D721Med (cell line): ENCODE results near the gene WDR70.

Experiments used
- DNase-seq: peaks from one replicate; pipeline ENCODE4 v3.0.0; 2011; ENCODE audit warnings: low spot score; ENCODE audit not compliant: insufficient read length
- FAIRE-seq: peaks from 2 replicates; lab custom pipeline; 2011; peaks lifted over from hg19 to GRCh38; lab: Jason Lieb, UNC
- TF ChIP-seq, protein P1 (sequence below): IDR thresholded peaks from 2 replicates; pipeline ENCODE4 v1.5.1; 2012; ENCODE audit warnings: mild to moderate bottlenecking, control low read depth; ENCODE audit not compliant: insufficient read depth; ENCODE audit errors: missing control alignments

WDR70 gene

DNA sequence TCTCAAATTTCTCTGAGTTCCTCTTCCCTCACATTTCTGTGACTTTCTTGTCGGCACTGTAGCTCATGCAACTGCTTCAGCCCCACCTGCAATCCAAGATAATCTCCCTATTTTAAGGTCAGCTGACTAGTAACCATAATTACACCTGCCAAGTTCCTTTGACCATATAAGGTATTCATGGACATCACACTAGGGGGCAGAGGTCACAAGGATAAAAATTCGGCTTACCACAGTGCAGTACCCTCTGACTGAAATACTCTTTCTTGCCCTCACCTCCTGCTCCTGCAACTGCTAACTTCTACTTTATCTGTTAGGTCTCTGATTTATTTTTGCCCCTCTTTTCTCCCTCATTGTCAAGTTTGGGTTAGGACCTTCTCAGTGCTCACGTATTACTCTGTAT lies 316.5 kb downstream of the WDR70 start:
- no peak for DNase-seq
- TF ChIP-seq, protein P1, sequence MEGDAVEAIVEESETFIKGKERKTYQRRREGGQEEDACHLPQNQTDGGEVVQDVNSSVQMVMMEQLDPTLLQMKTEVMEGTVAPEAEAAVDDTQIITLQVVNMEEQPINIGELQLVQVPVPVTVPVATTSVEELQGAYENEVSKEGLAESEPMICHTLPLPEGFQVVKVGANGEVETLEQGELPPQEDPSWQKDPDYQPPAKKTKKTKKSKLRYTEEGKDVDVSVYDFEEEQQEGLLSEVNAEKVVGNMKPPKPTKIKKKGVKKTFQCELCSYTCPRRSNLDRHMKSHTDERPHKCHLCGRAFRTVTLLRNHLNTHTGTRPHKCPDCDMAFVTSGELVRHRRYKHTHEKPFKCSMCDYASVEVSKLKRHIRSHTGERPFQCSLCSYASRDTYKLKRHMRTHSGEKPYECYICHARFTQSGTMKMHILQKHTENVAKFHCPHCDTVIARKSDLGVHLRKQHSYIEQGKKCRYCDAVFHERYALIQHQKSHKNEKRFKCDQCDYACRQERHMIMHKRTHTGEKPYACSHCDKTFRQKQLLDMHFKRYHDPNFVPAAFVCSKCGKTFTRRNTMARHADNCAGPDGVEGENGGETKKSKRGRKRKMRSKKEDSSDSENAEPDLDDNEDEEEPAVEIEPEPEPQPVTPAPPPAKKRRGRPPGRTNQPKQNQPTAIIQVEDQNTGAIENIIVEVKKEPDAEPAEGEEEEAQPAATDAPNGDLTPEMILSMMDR = no peak
- FAIRE-seq = no peak

DNA sequence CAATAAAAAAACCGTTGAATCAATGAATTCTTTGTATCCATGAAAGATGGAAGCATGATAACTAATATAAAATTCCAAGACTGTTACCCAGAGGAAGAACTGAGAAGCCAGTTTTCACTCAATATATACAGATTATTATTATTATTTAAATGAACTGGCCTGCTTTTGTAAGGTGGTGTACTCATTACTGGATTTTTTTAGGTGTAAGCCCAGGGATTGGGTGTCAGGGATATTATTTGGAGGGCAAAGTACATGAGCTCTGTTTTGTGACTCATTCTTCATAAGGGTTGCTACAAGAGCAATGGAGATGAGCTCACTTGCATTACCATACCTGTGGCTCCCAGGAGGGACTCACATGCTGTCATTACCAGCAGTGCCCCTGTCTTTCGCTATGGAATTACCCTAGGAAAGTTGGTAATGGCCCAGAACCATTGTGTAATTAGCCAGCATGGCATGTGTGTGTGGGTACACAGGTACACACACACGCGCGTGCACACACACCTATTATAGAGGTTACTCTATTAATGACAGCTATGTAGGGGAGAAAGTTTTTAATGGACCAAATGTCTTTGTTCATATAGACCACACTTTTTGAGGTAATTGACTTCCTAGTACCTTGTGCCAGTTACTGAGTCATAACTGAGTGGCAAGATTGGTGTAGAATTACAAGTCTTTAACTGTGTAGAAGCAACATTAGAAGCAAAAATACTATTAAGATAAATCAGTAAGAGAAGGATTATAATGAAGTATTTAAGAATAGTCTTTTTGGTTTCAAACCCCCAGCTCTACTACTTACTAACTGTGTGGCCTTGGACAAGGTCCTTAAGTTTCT lies 317.3 kb downstream of the WDR70 start:
- FAIRE-seq (no peak), DNase-seq (no peak)
- TF ChIP-seq, protein P1 = no peak

DNA sequence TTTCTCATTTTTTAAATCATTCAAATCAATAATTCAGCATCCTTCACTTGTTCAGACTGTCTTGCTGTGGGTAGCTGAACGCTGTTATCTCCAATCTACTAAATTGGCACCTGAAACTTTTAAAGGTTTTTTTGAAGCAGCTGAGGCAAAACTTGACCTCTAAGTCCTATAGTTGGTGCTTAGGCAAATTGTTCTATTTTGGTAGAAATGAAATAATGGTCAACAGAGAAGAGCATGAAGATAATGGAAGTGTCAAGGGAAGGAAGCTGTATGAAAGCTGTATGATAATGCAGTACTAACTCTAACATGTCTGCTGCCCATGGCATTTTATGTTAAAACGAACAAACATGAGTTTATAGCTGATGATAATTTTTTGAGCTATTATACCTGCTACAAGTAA lies 322.8 kb downstream of the WDR70 start:
- no peak for FAIRE-seq
- TF ChIP-seq, protein P1 = no peak

DNA sequence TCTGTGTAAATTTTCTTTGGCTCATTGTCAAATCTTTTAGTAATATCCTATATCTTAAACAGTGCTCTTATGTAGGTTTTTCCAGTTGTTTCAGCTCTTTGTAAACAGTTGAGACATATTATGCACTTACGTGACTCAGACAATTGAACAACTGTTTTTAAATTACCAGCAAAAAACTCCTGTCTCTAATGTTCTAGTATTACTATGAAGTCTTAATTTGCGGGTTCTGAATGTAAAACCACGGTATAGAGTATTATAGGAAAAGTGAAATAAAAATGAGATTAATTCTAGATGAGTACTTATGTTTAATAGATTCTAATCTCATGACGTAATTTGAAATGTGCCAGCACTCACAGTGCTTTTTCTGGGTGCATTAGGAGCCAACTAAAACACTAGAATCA lies 324.7 kb downstream of the WDR70 start:
- FAIRE-seq = no peak
- no peak for DNase-seq
- TF ChIP-seq, protein P1 = no peak

More for the DNA sequence above, 322.8 kb downstream of the WDR70 start:
- DNase-seq = no peak

DNA sequence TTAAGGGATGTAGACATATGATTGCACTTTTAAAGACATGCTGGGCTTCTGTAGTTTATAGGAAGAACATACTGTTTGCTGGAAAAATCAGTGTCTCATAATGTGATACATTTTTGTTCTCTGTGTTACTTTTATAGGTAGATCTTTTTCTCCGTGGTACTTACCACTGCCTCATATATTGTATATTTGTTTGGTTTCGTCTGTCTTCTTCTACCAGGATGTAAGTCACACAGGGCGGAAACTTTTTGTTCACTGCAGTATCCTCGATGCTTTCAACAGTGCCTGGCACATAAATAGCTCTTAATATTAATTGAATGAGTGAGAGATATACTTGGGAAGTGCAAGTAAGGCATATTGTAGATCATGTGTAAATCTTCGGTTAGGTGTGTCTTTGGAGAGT lies 325.3 kb downstream of the WDR70 start:
- FAIRE-seq = no peak
- DNase-seq = no peak
- TF ChIP-seq, protein P1 = no peak

DNA sequence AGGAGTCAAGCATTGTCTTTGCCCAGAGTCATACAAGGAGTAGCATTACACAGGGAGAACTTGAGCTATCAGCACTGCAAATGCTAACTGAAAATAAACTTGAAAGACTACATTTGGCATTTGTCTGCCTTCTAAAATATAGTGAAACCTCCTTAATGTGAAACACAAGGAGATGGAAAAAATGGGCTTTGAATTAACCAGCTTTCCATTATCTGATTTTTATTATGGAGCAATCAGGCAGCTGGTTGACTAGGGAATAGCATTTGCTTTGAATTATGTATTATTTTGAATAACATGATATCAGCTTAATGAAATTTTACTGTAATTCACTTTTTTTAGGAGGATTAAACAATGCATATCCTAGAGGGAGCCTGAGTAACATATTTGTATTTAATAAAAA lies 329.9 kb downstream of the WDR70 start:
- DNase-seq (no peak), FAIRE-seq (no peak)
- TF ChIP-seq, protein P1 = no peak

DNA sequence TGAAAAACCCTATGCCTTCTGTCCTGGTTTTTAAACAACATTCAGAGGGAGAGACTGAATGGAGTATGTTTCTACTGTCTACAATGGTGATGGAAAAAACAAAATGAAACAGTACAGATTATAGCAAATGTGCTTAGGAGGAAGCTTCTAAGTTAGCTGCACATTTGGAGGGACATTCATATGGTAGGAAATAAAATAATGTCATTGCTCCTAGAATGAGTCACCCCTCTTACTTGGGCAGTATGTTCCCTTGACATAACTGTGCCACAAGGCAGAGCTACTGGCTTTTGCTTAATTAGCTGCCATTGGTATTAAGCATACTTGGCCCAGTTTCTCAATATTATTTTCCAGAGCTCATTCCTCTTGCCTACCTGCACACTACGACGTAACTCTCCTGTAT lies 331.8 kb downstream of the WDR70 start:
- TF ChIP-seq, protein P1 = no peak
- DNase-seq (no peak), FAIRE-seq (no peak)
